Measurements from ENCODE around the gene CARMIL1.

CARMIL1 gene

GRCh38 chr6:25249133-25249532, 30.0 kb upstream of the CARMIL1 start:
- Histone ChIP-seq H3K9ac (no peak overlapping the region), H3K36me3 (no peaks in the 10 kb centered on the region), H3K4me3 (no peak overlapping the region), H3K27me3 (no peaks in the 10 kb centered on the region), H3K4me2 (no peak overlapping the region), H3K9me3 (no peaks in the 10 kb centered on the region), H3K27ac (no peak overlapping the region), H3K4me1 (no peaks in the 10 kb centered on the region), H4K20me1 (no peaks in the 10 kb centered on the region)
- no peak for TF ChIP-seq Cebpa-rat (IDR thresholded peaks at IDR 0.05)

DNA sequence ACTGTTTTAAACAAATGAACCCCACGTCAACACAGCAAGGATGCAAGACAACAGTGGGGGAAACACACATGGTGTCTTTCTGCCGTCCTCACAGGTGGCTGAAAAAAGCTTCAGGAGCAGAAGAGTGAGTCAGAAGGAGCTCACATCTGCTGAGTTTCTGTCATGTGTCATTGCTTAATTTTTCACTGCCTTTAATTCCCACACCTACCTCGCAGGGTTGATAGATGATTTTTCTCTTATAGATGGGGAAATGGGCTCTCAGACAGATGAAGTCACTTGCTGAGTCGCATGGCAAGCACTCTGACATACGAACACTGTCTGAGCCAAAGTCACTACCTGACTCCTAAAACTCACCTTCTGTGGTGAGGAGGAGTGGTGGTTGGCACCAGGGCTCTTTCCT, 28.3 kb upstream of the CARMIL1 start:
- Histone ChIP-seq H3K9me3 (no peaks in the 10 kb centered on the region), H3K27me3 (no peaks in the 10 kb centered on the region), H3K4me3 (no peak overlapping the region), H3K4me2 (no peak overlapping the region), H3K9ac (no peak overlapping the region), H3K4me1 (no peaks in the 10 kb centered on the region), H3K36me3 (no peaks in the 10 kb centered on the region), H3K27ac (no peak overlapping the region), H4K20me1 (no peaks in the 10 kb centered on the region)
- TF ChIP-seq Cebpa-rat (IDR thresholded peaks at IDR 0.05), result no peak

DNA sequence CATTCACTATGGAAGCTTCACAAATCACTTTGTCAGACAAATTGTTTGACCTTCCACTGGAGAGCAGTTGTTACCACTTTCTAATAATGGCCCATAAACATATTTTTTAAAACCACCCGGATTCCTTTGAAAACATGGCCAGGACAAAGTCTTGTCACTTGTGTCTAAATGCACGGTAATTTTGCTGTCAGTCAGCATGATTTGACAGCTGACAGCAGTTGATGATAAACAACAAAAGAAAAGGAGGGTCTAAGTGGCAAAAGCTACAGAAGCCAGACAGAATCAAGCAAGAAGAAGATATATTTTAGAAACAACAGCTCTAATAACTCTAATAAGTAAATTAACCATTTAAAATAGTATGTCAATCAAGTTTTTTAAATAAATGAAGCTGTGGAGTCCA, 27.7 kb upstream of the CARMIL1 start:
- H3K36me3 ChIP-seq, result no peaks in the 10 kb centered on the region
- no peaks in the 10 kb centered on the region for H4K20me1 ChIP-seq
- H3K27me3 ChIP-seq, result no peaks in the 10 kb centered on the region
- H3K9me3 ChIP-seq, result no peaks in the 10 kb centered on the region
- no peak overlapping the region for H3K4me2 ChIP-seq
- no peak for TF ChIP-seq Cebpa-rat (IDR thresholded peaks at IDR 0.05)
- no peak overlapping the region for H3K27ac ChIP-seq
- H3K9ac ChIP-seq, result no peak overlapping the region
- no peaks in the 10 kb centered on the region for H3K4me1 ChIP-seq
- no peak overlapping the region for H3K4me3 ChIP-seq

DNA sequence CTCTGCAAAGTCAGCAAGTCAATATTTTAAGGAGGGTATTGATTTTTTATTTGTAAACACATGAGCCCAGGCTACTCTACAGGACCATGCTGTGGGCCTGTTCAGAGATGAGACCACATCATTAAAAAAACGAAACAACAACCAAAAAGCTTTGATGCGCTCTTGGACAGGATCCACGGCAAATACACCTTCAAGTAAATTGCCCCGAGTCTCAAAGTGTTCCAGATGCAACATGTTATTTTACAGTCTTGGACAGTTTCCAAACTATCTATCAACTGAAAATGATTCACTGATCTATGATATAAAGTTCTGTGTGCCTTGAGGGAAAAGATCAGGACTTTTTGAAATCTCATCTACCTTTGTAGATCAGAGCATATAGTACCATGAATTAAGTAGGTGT, 25.8 kb upstream of the CARMIL1 start:
- H3K4me1 ChIP-seq, result no peaks in the 10 kb centered on the region
- no peak overlapping the region for H3K27ac ChIP-seq
- H3K4me2 ChIP-seq, result no peak overlapping the region
- no peaks in the 10 kb centered on the region for H3K9me3 ChIP-seq
- H3K27me3 ChIP-seq, result no peaks in the 10 kb centered on the region
- H3K36me3 ChIP-seq, result no peaks in the 10 kb centered on the region
- H3K4me3 ChIP-seq, result no peak overlapping the region
- no peak for TF ChIP-seq Cebpa-rat (IDR thresholded peaks at IDR 0.05)
- no peaks in the 10 kb centered on the region for H4K20me1 ChIP-seq
- H3K9ac ChIP-seq, result no peak overlapping the region

- Histone ChIP-seq H3K27me3 (no peaks in the 10 kb centered on the region), H3K27ac (no peak overlapping the region), H4K20me1 (no peaks in the 10 kb centered on the region), H3K9me3 (no peaks in the 10 kb centered on the region), H3K4me3 (no peak overlapping the region), H3K4me1 (no peaks in the 10 kb centered on the region), H3K4me2 (no peak overlapping the region), H3K36me3 (no peaks in the 10 kb centered on the region), H3K9ac (no peak overlapping the region)
- no peak for TF ChIP-seq Cebpa-rat (IDR thresholded peaks at IDR 0.05)
Observed at GRCh38 chr6:25254671-25255070, 24.5 kb upstream of the CARMIL1 start.

GRCh38 chr6:25257686-25258348, 21.4 kb upstream of the CARMIL1 start:
- no peak for TF ChIP-seq Cebpa-rat (IDR thresholded peaks at IDR 0.05)
- Histone ChIP-seq H3K36me3 (no peaks in the 10 kb centered on the region), H3K27ac (no peak overlapping the region)

GRCh38 chr6:25259756-25260155, 19.4 kb upstream of the CARMIL1 start:
- Histone ChIP-seq H4K20me1 (no peaks in the 10 kb centered on the region), H3K9ac (no peak overlapping the region), H3K27ac (no peak overlapping the region), H3K4me3 (no peak overlapping the region), H3K36me3 (no peaks in the 10 kb centered on the region), H3K4me1 (no peaks in the 10 kb centered on the region), H3K27me3 (no peaks in the 10 kb centered on the region), H3K9me3 (no peaks in the 10 kb centered on the region), H3K4me2 (no peak overlapping the region)
- TF ChIP-seq Cebpa-rat (IDR thresholded peaks at IDR 0.05), result no peak

More at GRCh38 chr6:25257686-25258348, 21.4 kb upstream of the CARMIL1 start:
- Histone ChIP-seq H3K4me2 (no peak overlapping the region), H3K4me1 (no peaks in the 10 kb centered on the region), H3K4me3 (no peak overlapping the region), H3K9me3 (no peaks in the 10 kb centered on the region), H3K27me3 (no peaks in the 10 kb centered on the region), H4K20me1 (no peaks in the 10 kb centered on the region), H3K9ac (no peak overlapping the region)

- Histone ChIP-seq H3K27me3 (no peaks in the 10 kb centered on the region), H4K20me1 (no peaks in the 10 kb centered on the region), H3K9me3 (no peaks in the 10 kb centered on the region), H3K4me2 (no peak overlapping the region), H3K9ac (no peak overlapping the region), H3K4me1 (peaks cover 6% of the 10 kb centered on the region; the same call in 1 of the 2 replicates), H3K4me3 (no peak overlapping the region), H3K27ac (no peak overlapping the region), H3K36me3 (no peaks in the 10 kb centered on the region)
- no peak for TF ChIP-seq Cebpa-rat (IDR thresholded peaks at IDR 0.05)
Observed at GRCh38 chr6:25263657-25264056, 15.5 kb upstream of the CARMIL1 start.

DNA sequence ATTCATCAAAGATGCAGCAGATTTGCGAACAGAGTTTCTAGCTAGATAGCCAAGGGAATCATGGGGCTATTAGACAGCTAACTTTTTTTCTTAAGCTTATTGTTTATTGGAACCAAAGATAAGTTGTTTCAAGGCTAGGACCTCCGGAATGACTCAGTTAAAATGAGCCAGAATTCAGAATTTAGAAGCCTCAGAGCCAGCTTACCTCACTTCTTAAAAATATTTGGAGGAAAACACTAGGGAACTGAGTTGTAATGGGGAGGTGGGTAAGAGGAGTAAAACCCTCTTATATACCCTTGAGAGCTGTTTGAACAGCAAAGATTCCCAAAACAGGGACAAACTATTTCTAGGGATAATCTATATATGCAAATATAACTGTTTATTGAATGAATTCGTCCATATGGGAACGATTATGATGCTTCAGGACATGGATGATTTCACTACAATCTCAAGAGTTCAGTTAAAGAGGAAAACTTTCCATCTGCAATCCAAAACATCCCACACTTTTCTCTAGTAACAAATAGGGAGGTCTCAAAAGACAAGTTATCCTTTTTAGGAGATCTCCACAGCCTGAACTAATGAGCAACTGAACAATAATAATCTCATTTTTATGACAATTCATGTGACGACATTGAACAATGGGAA, 12.6 kb upstream of the CARMIL1 start:
- H3K4me3 ChIP-seq, result no peak overlapping the region
- no peaks in the 10 kb centered on the region for H3K36me3 ChIP-seq
- no peak overlapping the region for H3K27ac ChIP-seq
- H3K4me1 ChIP-seq, result peaks cover 6% of the 10 kb centered on the region; the same call in 1 of the 2 replicates
- no peak for TF ChIP-seq Cebpa-rat (IDR thresholded peaks at IDR 0.05)
- H4K20me1 ChIP-seq, result no peaks in the 10 kb centered on the region
- H3K9ac ChIP-seq, result no peak overlapping the region
- no peaks in the 10 kb centered on the region for H3K27me3 ChIP-seq
- H3K9me3 ChIP-seq, result no peaks in the 10 kb centered on the region
- H3K4me2 ChIP-seq, result no peak overlapping the region

DNA sequence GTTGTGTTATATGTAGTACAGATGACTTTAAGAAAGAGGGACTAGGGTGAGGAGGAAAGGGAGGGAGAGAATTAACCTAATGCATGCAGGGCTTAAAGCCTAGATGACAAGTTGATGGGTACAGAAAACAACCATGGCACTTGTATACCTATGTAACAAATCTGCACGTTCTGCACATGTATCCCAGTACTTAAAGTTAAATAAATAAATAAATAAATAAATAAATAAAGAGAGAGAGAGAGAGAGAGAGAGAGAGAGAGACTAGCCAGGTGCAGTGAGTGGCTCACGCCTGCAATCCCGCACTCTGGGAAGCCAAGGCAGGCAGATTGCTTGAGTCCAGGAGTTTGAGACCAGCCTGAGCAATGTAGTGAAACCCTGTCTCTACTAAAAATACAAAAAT, 11.5 kb upstream of the CARMIL1 start:
- no peak overlapping the region for H3K4me2 ChIP-seq
- no peaks in the 10 kb centered on the region for H4K20me1 ChIP-seq
- H3K9ac ChIP-seq, result no peak overlapping the region
- H3K27me3 ChIP-seq, result no peaks in the 10 kb centered on the region
- no peak for TF ChIP-seq Cebpa-rat (IDR thresholded peaks at IDR 0.05)
- peaks cover 6% of the 10 kb centered on the region; the same call in 1 of the 2 replicates for H3K4me1 ChIP-seq
- H3K9me3 ChIP-seq, result no peaks in the 10 kb centered on the region
- H3K4me3 ChIP-seq, result no peak overlapping the region
- H3K27ac ChIP-seq, result no peak overlapping the region
- H3K36me3 ChIP-seq, result no peaks in the 10 kb centered on the region
